Measurements from ENCODE around the gene PALM2AKAP2.

Gene PALM2AKAP2

DNA sequence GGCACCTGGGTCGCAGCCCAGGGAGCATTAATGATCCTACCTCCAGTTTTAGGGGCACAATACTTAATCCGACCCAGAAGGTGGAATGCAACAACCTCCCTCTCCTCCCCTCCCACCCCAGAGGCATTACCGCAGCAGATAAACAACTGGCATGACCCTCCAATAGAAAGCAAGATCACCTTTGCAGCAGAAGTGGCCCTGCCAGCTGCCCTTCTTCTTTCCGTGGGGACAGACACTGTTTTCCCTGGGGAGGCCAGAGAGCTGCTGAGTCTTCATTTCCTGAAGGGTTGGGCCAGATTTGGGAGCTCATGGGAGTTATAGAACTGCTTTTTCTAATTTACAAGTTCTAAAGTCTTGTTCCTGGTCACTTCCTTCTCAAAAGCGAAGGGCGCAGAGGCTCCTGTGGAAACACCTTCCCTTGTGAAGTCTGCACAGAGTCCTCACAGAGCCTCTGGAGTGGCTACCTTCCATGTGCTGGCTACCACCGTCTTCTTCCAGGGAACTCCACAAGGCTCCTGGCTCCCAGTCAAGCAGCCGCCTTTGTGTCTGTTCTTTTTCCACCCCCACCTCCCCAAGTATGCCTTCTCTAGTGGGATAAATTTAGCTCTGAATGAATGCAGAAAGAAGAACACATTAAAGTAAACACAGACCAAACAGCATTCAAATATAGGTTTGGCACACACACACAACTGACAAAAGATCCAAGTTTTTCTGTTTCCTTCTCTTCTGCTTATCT, 8.0 kb upstream of the PALM2AKAP2 start:
- DNase-seq (ENCODE audit: low read depth), result no peak

- no peak for DNase-seq (ENCODE audit: low read depth)
Observed at GRCh38 chr9:109775516-109775915, 4.5 kb upstream of the PALM2AKAP2 start.

GRCh38 chr9:109776391-109776790, 3.6 kb upstream of the PALM2AKAP2 start:
- DNase-seq (ENCODE audit: low read depth), result no peak

DNA sequence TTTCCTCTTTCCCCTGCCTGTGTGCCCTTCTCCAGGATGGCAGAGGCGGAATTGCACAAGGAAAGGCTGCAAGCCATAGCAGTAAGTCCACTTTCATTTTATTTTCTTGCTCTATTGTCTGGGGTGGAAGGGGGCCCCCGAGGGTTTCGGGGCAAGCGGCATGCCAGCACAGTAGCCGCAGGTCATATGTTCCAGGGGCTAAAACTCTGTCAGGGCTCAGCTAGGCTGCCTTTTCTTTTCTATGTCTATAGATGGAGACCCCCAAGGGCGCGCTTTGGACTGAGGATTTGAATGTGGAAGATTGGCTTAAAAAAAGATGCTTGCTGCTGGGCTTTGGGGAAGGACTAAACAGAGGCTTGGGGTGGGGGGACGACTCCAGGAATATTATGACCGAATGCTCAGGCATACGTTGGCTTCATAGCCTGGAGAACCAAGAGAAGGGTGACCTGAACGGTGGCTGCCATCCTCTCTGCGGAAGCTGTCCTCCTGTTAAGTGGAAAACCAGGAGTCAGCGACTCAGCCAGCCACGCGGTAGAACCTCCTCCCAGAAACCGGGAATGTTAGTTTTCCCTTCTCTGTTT, 545 bp downstream of the PALM2AKAP2 start:
- no peak for DNase-seq (ENCODE audit: low read depth)

DNA sequence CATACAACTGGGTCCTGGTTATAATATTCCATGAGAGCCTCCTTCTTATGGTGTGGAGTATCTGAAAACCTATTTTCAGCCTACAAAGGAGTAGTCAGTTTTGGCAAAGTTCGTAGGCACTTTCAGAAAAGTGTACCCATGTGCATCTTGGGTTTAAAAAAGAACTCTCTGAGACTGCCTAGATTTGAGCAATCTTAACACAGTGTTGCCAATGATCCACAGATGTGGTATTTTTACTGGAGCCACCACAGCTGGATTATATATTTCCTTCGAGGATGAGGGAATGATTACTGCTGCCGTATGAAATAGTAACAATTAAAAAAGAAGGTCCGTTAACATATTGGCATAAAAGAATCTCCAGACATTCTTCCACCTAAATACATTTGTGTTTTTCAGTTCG, 1.1 kb downstream of the PALM2AKAP2 start:
- DNase-seq (ENCODE audit: low read depth), result no peak

DNA sequence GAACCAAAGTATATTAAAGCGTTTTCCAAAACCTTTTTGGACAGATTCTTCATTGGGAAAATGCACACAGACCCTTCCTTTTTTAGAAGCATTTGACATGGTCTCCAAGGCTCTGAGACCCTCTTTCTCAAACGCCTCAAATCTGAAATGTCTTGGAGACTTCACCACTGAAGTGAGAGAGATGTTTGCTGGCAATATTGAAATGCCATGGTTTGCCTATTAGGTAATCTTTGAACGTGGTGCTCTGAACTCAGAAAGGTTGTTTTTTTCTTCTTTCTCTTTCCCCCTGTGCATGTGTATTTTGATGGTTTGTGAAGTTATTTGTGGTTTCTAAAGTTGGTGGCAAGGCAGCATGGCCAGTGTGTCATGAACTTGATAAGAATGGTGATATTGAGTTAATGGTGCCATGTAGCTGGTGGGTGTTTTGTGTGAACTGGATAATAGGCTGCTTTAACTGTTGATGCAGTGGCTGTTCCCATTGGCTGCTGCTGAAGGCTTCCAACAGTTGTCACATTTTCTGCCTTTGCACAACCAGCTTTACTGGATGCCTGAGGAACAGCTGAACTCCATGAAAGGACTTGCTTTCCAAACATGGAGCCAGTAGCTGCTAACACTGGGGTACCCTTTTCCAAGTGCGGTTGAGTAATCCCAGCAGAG, 1.7 kb downstream of the PALM2AKAP2 start:
- DNase-seq (ENCODE audit: low read depth), result no peak

GRCh38 chr9:109787735-109788134, 7.7 kb downstream of the PALM2AKAP2 start:
- DNase-seq (ENCODE audit: low read depth), result no peak

DNA sequence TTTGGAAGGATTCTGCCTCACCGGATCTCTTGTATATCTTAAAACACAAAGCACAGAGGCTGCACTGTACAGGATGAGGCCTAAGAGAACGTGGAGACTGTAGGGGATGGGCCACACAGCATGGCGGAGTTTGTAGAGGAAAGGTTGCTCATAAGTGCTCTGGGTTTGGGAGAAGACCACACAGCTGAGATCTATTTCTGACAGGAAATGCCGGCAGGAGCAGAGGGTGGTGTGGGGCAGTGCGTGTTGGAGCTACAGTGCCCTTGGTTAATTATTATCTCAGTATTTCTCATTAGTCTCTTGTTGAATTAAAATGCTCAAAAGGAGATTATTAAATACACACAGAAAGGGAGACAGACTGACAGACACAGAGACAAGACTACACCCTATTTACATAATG, 9.6 kb downstream of the PALM2AKAP2 start:
- DNase-seq (ENCODE audit: low read depth), result no peak

DNA sequence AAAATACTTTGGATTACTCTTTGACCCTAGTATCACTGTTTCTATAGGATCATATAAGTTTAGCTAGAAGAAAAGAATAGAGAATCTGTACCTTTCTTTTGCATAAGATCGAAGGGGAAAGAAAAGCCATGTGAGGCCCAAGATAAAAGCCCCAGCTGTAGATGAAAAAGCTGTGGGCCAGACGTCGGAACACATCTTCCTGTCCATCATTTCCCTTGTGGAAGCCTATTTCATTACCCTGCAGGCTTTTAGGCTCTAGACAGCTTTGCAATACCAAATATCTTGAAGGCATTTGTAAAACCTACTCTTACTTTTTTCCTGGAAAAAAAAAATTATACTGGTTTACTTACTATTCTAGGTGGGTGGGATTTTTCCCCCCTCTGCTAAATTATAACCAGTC, 10.0 kb downstream of the PALM2AKAP2 start:
- no peak for DNase-seq (ENCODE audit: low read depth)

- DNase-seq (ENCODE audit: low read depth), result no peak
Observed at GRCh38 chr9:109791003-109791677, 11.1 kb downstream of the PALM2AKAP2 start.

- DNase-seq (ENCODE audit: low read depth), result no peak
Observed at GRCh38 chr9:109791747-109792146, 11.7 kb downstream of the PALM2AKAP2 start.

GRCh38 chr9:109792951-109793546, 13.1 kb downstream of the PALM2AKAP2 start:
- no peak for DNase-seq (ENCODE audit: low read depth)

DNA sequence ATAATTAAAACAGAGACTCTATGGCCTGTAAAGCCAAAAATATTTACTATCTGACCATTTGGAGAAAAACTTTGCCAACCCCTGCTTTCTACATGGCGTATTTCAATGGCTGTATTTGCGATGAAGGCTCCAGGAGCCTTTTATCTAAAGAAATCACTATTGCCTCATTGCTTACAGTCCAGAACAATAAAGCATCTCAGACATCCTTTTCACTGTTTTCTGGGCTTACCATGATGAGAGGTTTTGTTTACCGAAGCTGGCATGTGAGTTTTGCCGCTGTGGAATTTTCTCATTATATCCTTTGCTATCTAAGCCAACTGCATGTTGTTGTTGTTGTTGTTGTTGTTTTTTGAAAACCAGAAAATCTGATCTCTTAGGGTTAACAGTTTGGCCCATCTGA, 13.9 kb downstream of the PALM2AKAP2 start:
- DNase-seq (ENCODE audit: low read depth), result no peak

DNA sequence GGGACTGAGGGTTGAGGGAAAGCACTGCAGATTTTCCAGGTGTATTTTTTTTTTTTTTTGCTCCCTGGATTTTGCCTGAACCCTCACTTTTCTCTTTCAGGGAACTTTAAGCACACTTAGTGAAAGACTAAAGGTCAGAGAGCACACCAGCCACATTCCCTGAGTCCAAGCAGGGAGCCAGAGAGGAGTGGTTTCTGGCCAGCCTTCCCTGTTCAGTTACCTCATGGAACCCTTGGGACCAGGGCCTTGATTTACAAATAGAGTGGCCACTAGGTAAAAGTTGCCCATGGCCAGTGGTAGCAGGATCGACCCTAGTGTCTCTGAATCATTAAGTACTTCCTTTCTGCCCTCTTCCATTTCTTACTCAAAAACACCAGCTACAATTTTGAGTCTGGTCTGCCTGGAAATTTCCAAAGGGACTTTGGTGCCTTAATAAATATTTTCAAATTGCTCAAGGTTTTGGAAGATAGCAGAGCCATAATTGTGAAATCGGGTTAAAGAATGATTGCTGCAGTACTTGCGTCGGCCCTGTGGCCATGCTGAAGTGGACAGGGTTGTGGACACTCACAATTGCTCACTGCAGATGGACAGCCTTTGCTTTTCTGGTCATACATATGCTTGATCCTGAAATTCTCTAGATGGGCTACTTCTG, 14.5 kb downstream of the PALM2AKAP2 start:
- no peak for DNase-seq (ENCODE audit: low read depth)

- DNase-seq (ENCODE audit: low read depth), result no peak
Observed at GRCh38 chr9:109795613-109796012, 15.6 kb downstream of the PALM2AKAP2 start.

DNA sequence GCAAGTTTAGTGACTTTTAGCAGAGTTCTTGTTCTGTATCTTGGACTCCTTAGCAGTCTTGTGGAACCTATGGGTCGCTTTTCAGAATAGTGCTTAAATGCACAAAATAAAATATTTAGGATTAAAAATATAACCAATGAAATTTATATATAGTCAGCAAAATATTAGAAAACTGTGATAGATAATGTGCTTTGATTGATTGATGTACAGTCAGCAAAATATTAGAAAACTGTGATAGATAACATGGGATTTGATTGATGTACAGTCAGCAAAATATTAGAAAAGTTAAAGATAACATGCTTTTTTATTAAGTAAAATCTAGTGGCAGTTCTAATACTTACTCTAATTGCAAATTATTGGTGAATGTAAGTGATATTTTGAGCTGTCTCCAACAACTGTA, 16.1 kb downstream of the PALM2AKAP2 start:
- DNase-seq (ENCODE audit: low read depth), result no peak

DNA sequence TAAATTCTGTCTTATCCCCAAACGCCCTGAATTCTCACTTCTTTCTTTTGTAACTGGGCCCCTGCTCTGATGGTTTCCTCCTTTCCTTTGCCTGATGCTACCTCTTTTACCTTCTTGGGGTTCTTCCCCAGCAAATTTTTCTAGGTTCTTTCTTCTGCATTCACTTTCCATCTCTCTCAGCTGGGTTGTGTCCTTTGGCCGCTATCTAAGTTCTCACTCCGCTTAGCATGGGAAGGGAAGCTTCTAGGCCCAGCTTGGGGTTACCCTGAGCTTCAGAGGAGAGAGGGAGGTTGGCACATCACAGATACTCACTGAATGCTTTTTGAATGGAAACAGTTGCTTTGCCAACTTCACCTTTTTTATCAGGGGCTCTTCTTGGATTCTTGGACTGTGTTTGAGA, 17.0 kb downstream of the PALM2AKAP2 start:
- no peak for DNase-seq (ENCODE audit: low read depth)

DNA sequence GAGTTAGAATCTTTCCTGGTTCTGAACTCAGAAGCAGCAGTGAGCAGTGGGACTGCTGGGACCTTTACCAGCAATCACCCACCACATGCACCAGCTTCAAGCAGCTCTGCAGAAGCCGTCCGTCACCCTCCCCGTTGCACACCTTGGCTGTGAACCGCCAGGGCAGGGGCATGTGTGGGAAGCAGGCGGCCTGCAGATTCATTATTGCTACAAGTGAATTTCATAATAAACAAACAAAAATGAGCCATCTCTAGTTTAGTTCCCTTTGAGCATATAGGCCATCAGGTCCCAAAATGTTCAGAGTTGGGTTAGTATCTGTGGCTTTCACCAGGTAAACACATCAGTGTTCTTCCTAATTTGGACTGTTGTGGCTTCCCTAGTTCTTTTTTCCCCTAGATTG, 17.5 kb downstream of the PALM2AKAP2 start:
- DNase-seq (ENCODE audit: low read depth), result no peak

DNA sequence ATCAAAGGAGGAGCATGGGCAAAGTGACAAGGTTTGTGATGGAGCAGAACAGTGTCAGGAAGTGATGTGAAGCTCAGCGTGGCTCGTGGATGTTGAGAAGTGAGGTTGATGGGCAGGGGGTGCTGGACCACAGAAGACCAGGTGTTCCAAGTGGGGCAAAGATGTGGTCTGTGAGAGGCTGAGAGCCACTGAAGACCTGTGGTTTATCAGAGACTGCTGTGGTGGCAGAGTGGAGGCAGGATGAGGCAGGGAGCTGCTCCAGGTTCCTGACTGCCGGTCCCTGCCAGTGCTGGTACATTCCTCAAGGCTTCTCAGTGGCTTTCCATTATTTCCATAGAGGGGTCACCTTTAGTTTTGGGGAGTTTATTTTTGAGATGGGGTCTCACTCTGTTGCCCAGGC, 19.1 kb downstream of the PALM2AKAP2 start:
- no peak for DNase-seq (ENCODE audit: low read depth)

DNA sequence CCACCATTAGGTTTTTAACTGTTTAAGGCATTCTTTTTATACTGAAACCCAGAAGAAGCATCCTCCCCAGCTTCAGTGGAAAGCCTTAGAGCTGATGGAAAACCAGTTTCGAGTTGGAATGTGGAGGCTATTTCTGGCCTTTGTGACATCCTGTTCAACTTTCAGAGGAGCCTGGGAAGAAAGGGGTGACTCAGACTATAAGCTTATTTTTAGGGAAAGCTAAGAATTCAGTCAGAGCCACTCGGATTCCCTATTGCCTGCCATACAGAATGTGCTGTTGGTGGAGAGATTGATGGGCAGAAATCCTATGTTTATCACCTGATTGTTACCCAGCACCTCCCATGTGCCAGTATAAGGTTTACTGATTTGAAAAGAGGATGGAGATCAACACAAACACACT, 19.8 kb downstream of the PALM2AKAP2 start:
- DNase-seq (ENCODE audit: low read depth), result no peak

- no peak for DNase-seq (ENCODE audit: low read depth)
Observed at GRCh38 chr9:109801484-109801883, 21.5 kb downstream of the PALM2AKAP2 start.

GRCh38 chr9:109802491-109802890, 22.5 kb downstream of the PALM2AKAP2 start:
- no peak for DNase-seq (ENCODE audit: low read depth)
